Endodermal cell (in vitro differentiated cells): ENCODE measurements around the gene BEST1. TPM values are rescaled to one million over a fixed set of nuclear protein-coding genes. Genes with fewer than 3 reads are reported as not detected.

Experiments used
- DNase-seq: peaks from one replicate; pipeline ENCODE4 v3.0.0-alpha.2; 2017
- H3K27ac ChIP-seq: 2 replicates; pipeline ENCODE4 v1.5.1; 2013; ENCODE audit warnings: mild to moderate bottlenecking, low read depth, low read length, moderate library complexity
- H3K27me3 ChIP-seq: 2 replicates; pipeline ENCODE4 v1.6.1; 2013; ENCODE audit warnings: mild to moderate bottlenecking, low read length, moderate library complexity; ENCODE audit not compliant: insufficient read depth, control insufficient read depth, poor library complexity, severe bottlenecking
- H3K36me3 ChIP-seq: 2 replicates; pipeline ENCODE4 v1.7.0; 2013; ENCODE audit warnings: mild to moderate bottlenecking, low read length, moderate library complexity; ENCODE audit not compliant: control insufficient read depth, insufficient read depth
- H3K4me1 ChIP-seq: one replicate; pipeline ENCODE4 v1.7.0; 2013; ENCODE audit warnings: low read length; ENCODE audit not compliant: control insufficient read depth, insufficient read depth
- H3K4me3 ChIP-seq: 2 replicates; pipeline ENCODE4 v1.5.1; 2013; ENCODE audit warnings: mild to moderate bottlenecking, low read length, moderate library complexity
- H3K9ac ChIP-seq: 2 replicates; pipeline ENCODE4 v1.6.1; 2013; ENCODE audit warnings: mild to moderate bottlenecking, low read length, moderate library complexity; ENCODE audit not compliant: poor library complexity, severe bottlenecking; ENCODE audit errors: extremely low read depth
- H3K9me3 ChIP-seq: 2 replicates; pipeline ENCODE4 v1.6.1; 2013; ENCODE audit warnings: mild to moderate bottlenecking, low read length, moderate library complexity; ENCODE audit not compliant: control insufficient read depth
- H3K27ac Mint-ChIP-seq: 2 replicates; pipeline ENCODE4 v1.8.0; 2020; ENCODE audit warnings: mixed read lengths
- H3K27me3 Mint-ChIP-seq: 2 replicates; pipeline ENCODE4 v1.8.0; 2021; ENCODE audit warnings: mild to moderate bottlenecking, mixed read lengths; ENCODE audit not compliant: insufficient read depth
- H3K36me3 Mint-ChIP-seq: 2 replicates; pipeline ENCODE4 v1.8.0; 2020; ENCODE audit warnings: low read depth, mixed read lengths
- H3K4me1 Mint-ChIP-seq: 2 replicates; pipeline ENCODE4 v1.8.0; 2020; ENCODE audit warnings: mixed read lengths
- H3K4me3 Mint-ChIP-seq: 2 replicates; pipeline ENCODE4 v1.8.0; 2020; ENCODE audit warnings: mild to moderate bottlenecking, moderate library complexity, mixed read lengths
- H3K9me3 Mint-ChIP-seq: 2 replicates; pipeline ENCODE4 v1.8.0; 2020; ENCODE audit warnings: mild to moderate bottlenecking, mixed read lengths
- CTCF ChIP-seq: fragments of 200-600 bp; sonication (generic); conservative IDR thresholded peaks from 2 replicates; pipeline ENCODE4 v1.5.0; 2021; ENCODE audit warnings: antibody characterized with exemption, mild to moderate bottlenecking
- WGBS, 2 experiments: methylation state at CpG; one replicate each; pipeline versions ENCODE4 v1.1.5 to v1.1.7; 2013; ENCODE audit warnings: missing lambda C conversion rate in 2 of 2, mixed read lengths in 1 of 2; ENCODE audit not compliant: insufficient coverage in 1 of 2, insufficient read length in 1 of 2; 5-methylcytosine and 5-hydroxymethylcytosine counted together
- total RNA-seq, 2 donors: library from RNA; stranded (reverse); fragmentation: NEBNext Ultra II Directional in 1 of 2; extraction: Animal tissue kit (Norgen Biotek cat#: 25700) in 1 of 2; gene quantifications; 2 replicates in 1 of 2; 3 replicates in 1 of 2; pipeline ENCODE4 v1.2.1, GENCODE V29; 2021

Gene BEST1
- total RNA-seq, 2 donors from 2014 or later = 0.26 to 0.40 TPM

- H3K4me1 Mint-ChIP-seq = no peaks in the 10 kb centered on the region
- no peaks in the 10 kb centered on the region for H3K36me3 Mint-ChIP-seq
- Histone ChIP-seq H3K9me3 (no peaks in the 10 kb centered on the region), H3K4me3 (no peak overlapping the region), H3K4me1 (no peaks in the 10 kb centered on the region), H3K9ac (no peak overlapping the region), H3K27me3 (no peaks in the 10 kb centered on the region), H3K36me3 (no peaks in the 10 kb centered on the region), H3K27ac (no peak overlapping the region)
- peaks cover 8% of the 10 kb centered on the region for H3K27me3 Mint-ChIP-seq
- H3K4me3 Mint-ChIP-seq = no peak overlapping the region
- H3K9me3 Mint-ChIP-seq = peaks cover 6% of the 10 kb centered on the region
- WGBS, 2 experiments = 92% methylated on average over 1 of the region's 1 CpG; no CpG with 5 or more reads in 1 of the 2 experiments
- no peak overlapping the region for H3K27ac Mint-ChIP-seq
- no peak for DNase-seq
- TF ChIP-seq CTCF = no peak
Measured at GRCh38 chr11:62008193-62008592, 58.0 kb downstream of the BEST1 start.

DNA sequence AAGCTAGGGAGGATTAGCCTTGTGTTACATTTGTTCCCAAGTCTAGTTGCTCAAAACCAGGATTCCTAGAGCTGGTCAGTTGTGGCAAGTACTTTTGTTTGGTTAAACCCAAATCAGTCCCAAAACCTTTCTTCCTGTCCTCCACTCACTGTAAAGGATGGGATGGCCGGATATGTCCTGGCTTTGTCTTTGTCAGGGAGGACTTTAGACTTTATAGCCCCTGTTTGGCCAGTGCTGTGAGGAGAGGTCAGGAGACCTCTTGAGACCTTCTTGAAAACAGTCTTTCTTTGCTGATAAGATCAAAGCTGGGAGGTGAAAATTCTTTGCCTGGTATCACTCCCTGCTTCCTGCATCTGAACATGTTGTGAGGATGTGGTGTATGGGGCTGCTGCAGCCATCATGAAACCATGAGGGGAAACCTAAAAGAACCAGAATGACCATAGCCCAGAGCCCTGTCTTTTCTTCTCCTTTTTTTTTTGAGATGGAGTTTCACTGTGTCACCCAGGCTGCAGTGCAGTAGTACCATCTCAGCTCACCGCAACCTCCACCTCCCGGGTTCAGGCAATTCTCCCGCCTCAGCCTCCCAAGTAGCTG, 60.9 kb downstream of the BEST1 start:
- Mint-ChIP-seq H3K36me3 (no peaks in the 10 kb centered on the region), H3K4me3 (no peak overlapping the region), H3K27ac (no peak overlapping the region), H3K9me3 (peaks cover 6% of the 10 kb centered on the region), H3K4me1 (no peaks in the 10 kb centered on the region), H3K27me3 (peaks cover 5% of the 10 kb centered on the region)
- no peaks in the 10 kb centered on the region for H3K9me3 ChIP-seq
- H3K36me3 ChIP-seq = no peaks in the 10 kb centered on the region
- no peak overlapping the region for H3K4me3 ChIP-seq
- WGBS, 2 experiments = 96 to 100% methylated on average over 1 to 4 of the region's 4 CpGs
- H3K27ac ChIP-seq = no peak overlapping the region
- DNase-seq = no peak
- TF ChIP-seq CTCF = no peak
- H3K4me1 ChIP-seq = no peaks in the 10 kb centered on the region
- H3K27me3 ChIP-seq = no peaks in the 10 kb centered on the region
- no peak overlapping the region for H3K9ac ChIP-seq

DNA sequence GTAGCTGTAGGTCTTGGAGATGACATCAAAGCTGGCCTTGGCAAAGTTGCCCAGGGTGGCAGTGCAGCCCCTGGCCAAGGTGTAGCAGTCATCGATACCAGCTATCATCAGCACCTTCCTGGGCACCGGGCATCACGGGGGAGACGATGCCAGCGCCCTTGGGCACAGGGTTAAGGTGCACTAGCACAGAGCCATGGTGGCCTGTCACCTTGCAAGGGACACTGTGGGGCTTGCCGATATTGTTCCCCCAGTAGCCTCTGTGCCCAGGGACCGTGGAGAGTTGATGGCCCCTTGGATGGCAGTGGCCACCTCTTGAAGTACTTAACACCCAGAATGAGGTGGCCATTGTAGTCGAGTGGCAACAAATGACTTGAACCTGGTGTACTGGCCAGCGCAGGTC, 61.7 kb downstream of the BEST1 start:
- DNase-seq = no peak
- no peaks in the 10 kb centered on the region for H3K9me3 ChIP-seq
- no peaks in the 10 kb centered on the region for H3K36me3 ChIP-seq
- no peaks in the 10 kb centered on the region for H3K27me3 ChIP-seq
- H3K9me3 Mint-ChIP-seq = peaks cover 6% of the 10 kb centered on the region
- H3K4me3 Mint-ChIP-seq = no peak overlapping the region
- H3K4me1 Mint-ChIP-seq = no peaks in the 10 kb centered on the region
- no peak for TF ChIP-seq CTCF
- H3K27ac Mint-ChIP-seq = no peak overlapping the region
- 93 to 95% methylated on average over 8 to 9 of the region's 9 CpGs for WGBS, 2 experiments
- no peaks in the 10 kb centered on the region for H3K36me3 Mint-ChIP-seq
- H3K27me3 Mint-ChIP-seq = peaks cover 5% of the 10 kb centered on the region
- H3K9ac ChIP-seq = no peak overlapping the region
- no peak overlapping the region for H3K27ac ChIP-seq
- no peaks in the 10 kb centered on the region for H3K4me1 ChIP-seq
- no peak overlapping the region for H3K4me3 ChIP-seq
